GM19238 (cell line): ENCODE measurements around the gene TRIP11.
A peak's percentile ranks its signal among the peaks of the same experiment; 100 is the strongest.
"Not testable (repeated sequence)": the region's sequence is repeated elsewhere in the genome, so short reads cannot be mapped to it uniquely, and the experiment has no call there.

Experiments used
- DNase-seq: peaks from one replicate; pipeline ENCODE4 v3.0.0; 2011; ENCODE audit warnings: low spot score; ENCODE audit not compliant: insufficient read length

Gene TRIP11

DNA sequence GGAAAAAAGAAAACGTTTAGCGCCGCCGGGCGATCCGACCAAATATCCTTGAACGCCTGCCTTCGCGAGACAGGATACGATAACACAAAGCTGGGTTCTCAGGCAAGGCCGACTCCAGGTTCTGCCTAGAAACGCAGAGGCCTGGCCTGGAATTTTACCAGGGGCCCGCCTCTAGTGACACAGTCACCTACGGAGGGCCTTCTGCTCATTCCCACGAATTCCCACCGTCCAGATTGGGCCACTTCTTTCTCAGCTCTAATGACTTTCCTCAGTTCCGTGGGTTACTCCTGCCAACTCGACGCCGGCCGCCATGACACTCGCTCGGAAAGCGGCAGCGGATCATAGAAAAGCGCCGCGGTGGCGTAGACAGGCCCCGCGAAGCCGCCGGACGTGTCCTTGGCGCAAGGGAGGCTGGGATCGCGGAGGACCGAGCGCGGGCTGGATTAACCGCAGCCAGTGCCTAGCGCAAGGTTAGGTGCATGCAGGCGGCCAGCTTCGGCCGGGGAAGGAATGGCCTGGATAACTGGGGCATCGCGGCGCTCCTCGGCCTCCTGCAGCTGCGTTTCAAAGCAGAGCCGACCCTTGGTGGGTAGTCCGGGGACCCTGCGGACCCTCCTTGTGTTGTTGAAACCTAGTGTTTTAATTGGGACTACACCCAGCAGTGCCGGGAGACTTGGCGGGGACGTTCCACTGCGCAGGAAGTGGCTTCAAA is at the start of gene TRIP11:
TSS of gene TRIP11 (minus strand) at position 341 of the 712 bp plus-strand sequence. CDS start 374 bp downstream, outside the sequence.
- peak; percentile 90 for DNase-seq

DNA sequence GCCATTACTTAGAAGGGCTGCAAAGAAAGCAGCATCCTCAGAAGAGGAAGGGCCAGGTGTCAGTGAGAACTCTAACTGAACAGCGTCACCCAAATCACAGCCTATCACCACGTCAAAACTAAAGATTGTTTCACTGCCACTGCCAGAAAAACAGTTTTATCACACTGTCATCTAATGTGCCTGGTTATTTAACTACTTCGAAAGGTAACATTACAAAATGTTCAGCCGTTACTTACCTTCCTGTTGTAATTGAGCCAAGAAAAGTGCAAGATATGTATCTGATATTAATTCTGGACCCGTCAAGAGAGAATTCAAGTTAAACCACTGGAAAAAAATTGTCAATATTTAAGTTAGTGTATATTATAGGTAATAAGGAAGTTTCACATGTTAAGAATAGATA is 48.6 kb upstream of the TRIP11 start:
- DNase-seq = no peak

DNA sequence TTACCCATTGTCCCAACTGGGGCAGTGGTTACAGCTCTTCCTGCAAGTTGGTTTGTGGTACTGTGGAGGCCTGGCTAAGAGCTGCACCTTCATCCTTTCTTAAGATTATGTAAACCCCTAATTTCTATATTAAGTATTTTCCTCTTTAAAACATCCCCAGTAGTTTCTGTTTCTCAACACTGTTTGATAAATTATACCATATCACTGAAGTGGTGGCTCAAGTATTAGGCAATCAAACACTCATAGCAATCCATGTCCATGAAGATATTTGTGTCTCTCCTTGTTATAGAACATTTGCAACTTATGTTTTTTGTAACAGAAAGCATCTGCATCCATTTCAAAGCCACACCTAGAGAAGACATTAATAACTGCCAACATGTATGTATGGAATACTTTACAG is 34.7 kb upstream of the TRIP11 start:
- DNase-seq = no peak

DNA sequence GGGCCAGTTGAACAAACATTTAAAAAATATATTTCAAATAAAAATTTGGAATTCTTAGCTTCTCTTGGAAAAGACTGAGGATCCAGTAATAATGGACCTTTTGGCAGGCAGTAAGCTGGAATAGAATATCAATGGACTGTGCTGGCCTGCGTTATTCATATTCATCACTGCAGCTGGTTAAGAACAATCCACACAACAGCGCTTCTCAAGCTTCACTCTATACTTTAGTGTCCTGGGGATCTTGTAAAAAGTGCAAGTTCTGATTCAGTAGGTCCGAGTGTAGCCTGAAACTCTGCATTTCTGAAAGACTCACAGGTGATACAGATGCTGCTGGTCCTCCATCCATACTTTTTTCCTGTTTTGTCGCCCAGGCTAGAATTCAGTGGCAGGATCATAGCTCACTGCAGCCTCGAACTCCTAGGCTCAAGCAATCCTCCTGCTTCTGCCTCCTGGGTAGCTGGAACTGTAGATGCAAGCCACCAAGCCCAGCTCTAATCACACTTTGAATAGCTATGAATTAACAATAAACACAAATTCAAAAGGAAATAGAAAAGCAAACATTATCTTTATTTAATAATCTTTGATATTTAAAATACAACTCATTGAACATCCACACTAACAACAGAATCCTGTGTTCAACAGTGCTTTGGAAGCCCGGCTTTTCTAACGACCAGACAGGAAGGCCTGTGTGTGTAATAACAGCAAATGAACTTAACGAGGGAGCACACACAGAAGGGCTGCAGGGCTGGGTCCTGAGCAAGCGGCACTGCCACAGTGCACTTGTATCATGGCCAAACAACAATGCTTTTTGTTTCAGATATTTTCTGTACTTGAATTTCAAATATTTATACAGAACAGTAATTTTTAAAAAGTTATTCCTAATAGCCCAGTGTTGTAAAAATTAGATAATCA is 18.4 kb upstream of the TRIP11 start:
- DNase-seq = no peak

DNA sequence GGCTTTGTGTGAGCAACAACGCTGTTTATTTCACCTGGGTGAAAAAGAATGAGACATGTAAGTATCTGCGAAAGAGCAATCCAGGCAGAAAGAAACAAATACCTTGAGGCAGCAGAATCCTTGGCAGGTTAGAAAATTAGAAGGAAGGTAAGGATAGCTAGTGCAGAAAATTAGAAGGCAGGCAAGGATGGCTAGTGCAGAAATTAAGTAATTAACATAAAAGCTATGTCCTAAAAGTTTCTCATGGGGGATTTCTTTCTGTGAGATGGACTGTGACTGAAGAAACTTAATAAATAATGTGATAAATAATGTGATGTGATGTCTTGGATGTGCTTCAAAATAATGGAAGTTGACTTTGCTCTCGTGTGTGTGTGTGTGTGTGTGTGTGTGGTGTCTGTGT is 9.9 kb upstream of the TRIP11 start:
- no peak for DNase-seq

DNA sequence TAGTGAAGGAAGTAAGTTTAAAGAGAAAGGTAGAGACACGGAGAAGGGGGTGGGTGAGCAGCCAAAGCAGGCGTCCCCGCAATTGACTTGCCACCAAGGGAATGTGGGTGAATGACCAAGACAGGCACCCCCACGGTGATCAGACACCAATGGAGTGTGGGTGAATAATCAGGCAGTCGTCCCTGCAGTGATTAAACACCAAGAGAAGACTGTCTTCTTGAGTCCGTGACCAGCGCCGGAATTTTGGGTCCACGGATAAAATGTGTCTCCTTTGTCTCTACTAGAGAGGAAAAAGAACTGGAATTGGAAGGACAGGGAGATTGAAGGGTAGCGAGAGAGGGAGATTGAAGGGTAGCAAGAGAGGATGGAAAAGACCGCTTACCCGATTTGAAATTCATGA is 9.4 kb upstream of the TRIP11 start:
- not testable (repeated sequence) for DNase-seq

DNA sequence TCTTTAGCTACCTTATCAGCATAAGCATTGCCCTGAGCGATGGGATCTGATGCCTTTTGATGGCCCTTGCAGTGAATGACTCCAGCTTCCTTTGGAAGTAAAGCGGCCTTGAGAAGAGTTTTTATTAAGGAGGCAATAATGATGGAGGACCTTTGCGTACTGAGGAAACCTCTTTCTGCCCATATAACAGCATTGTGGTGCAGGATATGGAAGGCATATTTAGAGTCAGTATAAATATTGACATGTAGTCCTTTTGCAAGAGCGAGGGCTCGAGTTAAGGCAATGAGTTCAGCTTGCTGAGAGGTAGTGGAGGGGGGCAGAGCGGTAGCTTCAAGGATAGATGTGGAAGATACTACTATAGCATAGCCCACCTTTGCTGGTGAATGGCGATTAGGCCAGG is 6.0 kb upstream of the TRIP11 start:
- not testable (repeated sequence) for DNase-seq

DNA sequence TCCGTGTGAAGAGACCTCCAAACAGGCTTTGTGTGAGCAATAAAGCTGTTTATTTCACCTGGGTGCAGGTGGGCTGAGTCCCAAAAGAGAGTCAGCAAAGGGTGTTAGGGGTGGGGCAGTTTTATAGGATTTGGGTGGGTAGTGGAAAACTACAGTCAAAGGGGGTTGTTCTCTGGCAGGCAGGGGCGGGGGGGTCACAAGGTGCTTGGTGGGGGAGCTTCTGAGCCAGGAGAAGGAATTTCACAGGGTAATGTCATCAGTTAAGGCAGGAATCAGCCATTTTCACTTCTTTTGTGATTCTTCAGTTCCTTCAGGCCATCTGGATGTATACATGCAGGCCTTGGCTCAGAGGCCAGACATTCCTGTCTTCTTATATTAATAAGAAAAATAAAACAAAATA is 1.9 kb upstream of the TRIP11 start:
- not testable (repeated sequence) for DNase-seq

DNA sequence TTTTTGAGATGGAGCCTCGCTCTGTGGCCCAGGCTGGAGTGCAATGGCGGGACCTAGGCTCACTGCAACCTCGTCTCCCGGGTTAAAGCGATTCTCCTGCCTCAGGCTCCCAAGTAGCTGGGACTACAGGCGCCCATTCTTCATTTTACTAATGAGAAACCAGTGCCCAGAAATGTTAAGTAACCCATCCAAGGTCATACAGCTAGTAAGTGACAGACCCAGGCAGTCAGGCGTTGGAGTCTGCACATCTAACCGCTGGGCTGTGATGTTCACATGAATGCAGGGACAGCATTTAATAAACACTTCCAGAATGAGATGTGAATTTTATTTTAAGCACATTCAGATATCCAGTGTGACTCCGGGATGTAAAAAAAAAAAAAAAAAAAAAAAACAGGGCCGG is 1.3 kb upstream of the TRIP11 start:
- no peak for DNase-seq

DNA sequence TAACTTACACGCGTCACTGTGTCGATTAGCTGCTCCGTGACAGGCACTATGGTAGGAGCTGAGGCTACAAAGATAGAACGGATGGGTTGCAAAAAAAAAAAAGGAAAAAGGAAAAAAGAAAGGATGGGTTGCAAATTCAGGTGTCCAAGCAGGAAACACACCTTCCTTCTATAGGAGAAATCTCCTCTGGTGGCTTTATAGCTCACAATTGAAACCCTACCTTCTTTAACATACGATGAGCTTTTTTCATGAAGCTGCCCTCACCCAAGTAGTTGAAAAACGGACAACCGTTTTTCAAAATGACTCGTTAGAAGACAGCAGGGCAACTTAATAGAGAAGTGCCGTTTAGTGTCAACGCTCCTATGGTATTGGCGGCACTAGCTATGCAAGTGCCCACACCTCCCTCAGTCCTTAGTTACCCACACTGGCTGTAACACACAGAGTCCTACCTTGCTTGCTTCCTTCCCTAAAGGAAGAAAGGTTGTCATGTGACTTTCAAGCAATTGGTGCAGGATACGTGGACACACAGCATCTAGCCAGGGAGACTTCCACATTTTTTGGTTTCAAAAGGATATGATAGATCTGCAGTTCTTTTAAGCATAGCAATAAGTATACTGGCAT is 682 bp upstream of the TRIP11 start:
- peak; percentile 3 for DNase-seq

DNA sequence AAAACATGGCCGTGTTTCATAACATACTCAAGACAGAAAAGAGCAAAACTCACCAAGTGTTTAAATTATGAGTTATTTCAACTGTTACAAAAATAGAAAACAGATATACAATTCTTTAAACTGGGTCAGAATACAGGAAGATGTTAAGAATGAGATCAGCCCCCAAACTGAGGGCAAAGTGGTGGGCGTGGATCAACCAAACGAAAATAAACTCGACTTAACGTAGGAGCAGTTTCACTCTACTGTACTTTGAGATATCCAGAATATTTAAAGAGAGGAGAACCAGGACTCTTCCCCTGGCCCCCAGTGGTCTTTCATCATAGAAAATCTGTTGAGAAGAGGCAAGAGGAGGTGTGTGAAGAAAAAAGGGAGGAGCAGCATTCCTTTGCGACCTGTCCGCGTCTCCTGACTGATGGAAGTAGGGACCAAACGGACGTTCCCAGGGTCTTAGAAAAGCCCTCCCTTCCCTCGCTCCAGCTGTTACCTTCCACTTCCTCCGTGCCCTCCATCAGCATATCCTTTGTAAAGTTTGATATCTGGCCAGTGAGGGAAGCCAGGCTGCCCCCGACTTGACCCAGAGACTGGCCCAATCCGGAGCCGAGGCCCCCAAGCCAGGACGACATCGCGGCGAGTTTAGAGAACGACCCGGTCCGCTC is 668 bp downstream of the TRIP11 start:
- peak; percentile 4 for DNase-seq

DNA sequence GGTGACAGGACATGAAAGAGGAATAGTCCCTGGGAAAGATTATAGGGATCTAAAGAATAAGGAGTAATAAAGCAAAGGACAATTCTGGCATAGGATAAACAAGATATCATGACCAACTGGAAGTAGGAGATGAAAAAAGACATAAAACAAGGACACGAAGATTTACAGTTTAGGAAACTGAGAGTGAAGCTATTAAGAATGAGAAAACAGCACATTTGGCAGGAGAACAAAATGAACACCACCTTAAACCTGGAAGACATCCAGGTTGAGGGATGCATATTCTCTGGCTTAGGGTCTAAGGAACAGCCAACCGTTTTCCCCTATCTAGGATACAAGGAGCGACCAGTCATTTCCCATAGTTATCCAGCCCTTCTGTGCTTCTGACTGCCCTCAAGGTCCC is 1.9 kb downstream of the TRIP11 start:
- DNase-seq = no peak

DNA sequence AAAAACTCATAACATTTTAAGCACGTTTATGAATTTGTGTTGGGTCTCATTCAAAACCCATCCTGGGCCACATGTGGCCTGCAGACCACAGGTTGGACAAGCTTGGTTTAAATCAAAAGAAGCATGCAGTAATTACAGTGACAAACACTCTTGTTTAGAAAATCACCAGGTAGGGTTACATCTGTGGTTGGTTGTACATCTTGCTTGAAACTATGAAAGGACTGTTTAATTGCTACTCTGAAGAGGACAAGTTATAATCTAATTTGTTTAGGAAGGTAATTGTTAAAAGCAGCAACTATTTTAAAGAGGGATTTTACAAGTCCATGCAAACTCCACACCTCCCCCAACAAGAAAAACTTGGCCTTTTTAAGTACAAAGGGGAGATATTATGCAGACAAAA is 4.0 kb downstream of the TRIP11 start:
- no peak for DNase-seq

DNA sequence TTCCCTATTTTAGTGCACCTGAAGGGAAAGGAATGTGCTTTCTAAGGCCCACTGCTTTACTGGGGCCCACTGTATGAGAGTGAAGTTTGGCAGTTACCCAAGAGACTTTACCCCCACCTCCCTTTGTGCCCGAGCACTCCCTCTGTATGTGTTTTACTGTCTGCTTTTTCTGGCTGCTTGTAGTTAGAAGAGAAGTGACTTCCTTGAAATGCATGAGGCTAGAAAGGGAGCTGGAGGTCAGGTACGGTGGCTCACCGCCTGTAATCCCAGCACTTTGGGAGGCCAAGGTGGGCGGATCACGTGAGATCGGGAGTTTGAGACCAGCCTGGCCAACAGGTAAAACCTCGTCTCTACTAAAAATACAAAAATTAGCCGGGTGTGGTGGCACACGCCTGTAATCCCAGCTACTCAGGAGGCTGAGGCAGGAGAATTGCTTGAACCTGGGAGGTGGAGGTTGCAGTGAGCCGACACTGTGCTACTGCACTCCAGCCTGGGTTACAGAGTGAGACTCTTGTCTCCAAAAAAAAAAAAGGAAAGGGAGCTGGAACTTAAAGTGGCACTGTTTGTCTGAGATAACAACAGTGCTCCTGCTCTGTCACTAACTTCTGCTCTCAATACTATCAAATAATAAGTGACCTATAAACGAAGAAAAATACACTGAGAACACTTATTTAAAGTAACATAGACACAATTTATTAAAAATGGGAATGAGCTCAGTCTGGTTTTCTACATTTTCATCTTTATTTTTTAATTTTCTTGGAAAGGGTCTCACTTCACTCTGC is 5.8 kb downstream of the TRIP11 start:
- no peak for DNase-seq

DNA sequence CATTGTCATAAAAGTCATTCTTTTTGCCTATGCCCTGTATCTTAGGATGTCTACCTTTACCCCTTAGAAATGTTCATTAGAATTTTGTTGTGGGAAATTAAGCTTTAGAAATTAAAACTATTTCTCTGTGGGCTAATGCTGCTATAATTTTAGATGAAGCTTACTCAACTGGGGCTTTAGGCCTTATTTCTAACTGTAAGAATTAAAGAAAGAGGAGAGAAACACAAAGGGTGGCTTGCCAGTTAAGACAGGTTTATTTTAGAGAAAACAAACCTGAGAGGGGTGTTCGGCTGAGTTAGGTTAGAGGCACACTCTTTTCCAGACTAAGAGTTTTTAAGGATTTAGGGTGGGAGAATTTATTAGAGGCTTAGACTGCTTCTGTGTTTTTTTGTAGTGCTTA is 6.4 kb downstream of the TRIP11 start:
- no peak for DNase-seq

DNA sequence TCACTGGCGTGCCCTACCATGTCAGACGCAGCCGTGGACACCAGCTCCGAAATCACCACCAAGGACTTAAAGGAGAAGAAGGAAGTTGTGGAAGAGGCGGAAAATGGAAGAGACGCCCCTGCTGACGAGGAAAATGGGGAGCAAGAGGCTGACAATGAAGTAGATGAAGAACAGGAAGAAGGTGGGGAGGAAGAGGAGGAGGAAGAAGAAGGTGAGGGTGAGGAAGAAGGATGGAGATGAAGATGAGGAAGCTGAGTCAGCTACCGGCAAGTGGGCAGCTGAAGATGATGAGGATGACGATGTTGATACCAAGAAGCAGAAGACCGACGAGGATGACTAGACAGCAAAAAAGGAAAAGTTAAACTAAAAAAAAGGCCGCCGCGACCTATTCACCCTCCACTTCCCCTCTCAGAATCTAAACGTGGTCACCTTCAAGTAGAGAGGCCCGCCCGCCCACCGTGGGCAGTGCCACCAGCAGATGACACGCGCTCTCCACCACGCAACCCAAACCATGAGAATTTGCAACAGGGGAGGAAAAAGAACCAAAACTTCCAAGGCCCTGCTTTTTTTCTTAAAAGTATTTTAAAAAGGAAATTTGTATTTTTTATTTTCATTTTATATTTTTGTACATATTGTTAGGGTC is 13.2 kb downstream of the TRIP11 start:
- no peak for DNase-seq

DNA sequence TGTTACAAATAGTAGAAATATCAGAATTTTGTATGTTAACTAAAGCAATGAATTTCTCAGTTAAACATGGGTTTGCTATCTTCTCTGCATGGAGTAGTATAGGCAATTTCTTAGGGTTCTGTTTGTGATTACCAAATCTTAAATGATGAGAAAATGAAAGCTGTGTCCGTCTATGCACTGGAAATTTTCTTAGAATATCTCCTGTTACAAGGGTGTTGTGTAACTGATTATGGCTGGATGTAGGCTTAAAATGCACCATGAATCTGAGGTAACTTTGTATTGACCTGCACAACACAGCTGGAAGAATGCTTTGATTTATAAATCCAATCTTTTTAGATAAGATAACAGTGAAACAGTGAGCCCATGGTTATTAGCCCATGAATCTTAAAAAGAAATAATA is 17.8 kb downstream of the TRIP11 start:
- no peak for DNase-seq

DNA sequence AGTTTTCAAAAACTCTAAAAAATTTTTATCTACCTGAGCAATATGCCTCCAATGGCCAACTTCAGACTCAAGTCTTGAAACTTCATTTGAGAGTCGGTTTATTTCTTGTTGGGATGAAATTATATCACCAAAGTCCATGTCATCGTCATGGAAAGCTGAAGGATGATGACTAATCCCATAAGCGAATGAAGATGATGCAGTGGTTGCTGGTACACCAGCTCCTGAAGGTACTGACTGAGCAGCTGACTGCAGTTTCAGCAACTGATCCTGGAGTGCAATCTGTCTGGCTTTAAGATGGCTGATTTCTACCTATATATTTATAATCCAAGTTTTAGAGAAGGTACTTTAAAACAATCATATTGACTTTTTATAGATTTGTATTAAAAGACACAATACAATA is 18.3 kb downstream of the TRIP11 start:
- DNase-seq = no peak

DNA sequence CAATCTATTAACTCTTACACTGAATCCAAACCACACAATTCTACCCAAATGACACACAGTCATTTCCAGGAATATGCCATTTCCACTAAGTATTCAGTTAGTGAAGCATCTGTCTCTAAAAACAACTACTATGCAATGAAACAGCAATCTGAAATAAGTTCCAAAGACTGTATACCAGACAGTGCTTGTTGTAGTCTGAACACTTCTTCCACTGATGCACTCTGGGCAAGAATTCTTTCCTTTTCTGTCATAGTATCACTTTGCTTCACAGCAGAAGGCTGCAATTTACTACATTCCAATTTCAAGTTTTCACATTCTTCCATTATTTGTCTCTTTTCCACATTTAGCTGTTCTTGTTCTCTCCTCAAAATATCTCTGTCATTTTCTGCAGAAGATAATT is 25.8 kb downstream of the TRIP11 start:
- no peak for DNase-seq

DNA sequence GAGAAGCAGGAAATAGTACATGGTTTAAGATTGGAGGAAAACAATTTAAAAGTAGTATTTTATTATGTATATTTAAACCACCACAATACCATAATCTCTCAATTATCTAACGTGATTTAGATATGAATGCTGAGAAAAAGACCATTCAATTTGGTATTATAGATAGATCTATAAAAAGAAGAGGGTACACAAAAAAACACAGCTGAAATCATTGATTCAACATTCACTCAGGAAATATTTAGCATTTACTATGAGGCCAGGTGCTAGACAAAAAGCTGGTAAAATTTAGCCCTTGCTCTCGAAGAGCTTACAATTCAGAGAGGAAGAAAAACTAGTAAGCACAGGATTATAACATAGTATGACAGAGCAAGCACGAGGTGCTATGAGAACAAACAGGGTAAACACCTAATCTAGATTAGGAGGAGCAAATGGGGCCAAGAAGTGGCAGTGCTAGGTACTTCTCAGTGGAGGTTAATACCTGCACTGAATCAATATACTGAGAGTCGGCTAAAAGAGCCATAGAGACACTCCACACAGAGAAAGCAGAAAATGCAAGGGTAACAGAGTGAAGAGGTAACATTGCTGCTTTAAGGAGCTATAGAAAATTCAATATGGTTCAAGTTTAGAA is 27.6 kb downstream of the TRIP11 start:
- no peak for DNase-seq
